ENCODE data around the gene ITPR3. TPM values are rescaled to one million over a fixed set of nuclear protein-coding genes. Genes with fewer than 3 reads are reported as not detected.

Gene ITPR3
- total RNA-seq, 1 donor from 2014 or later: 74.7 TPM

DNA sequence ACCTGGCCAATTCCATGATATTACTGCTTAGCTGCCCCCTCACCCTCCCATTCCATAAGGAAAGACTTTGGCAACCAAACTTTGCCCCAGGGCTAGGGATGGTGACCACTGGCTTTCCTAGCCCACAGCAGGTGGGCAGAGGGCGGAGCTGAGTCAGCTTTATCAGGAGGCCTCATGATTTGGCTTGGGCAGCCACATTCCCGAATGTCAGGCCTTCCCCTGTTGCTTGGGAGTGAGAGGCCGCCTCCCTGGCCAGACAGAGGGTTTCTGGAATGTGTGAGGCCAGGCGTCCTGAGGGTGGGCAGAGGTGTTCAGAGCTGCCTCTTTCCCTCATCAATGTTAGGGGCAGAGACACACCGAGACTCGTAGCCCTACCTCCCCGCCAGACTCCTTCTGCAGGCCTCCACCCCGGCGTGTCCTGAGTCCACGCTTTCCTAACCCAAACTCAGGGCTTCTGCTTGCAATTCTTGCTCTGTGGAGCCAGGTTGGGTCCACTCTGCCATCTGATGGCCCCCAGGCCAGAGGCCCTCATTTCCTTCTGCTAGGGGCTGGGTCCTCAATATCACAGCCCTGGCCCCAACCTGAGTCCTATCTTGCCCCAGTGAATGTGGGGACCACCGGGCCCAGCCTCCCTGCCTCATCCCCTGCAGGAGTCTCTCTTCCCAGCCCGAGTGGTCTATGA lies 71.1 kb downstream of the ITPR3 start:
- ATAC-seq (peak; percentile 3 to 21), DNase-seq (peak; percentile 45)
- Histone ChIP-seq H3K4me1 (peaks cover 56% of the 10 kb centered on the region), H3K27ac (peak overlapping the region; percentile 53), H3K27me3 (ENCODE audit: low read depth) (no peaks in the 10 kb centered on the region), H3K36me3 (peaks cover 99% of the 10 kb centered on the region), H3K9me3 (no peaks in the 10 kb centered on the region), H3K4me3 (no peak overlapping the region)
- intact Hi-C loops (cut with DNase I): loop anchor here (10.0 kb wide), 1 partner anchor 107 kb away; the partner anchor contains the start of gene BAK1
- TF ChIP-seq, protein P1, sequence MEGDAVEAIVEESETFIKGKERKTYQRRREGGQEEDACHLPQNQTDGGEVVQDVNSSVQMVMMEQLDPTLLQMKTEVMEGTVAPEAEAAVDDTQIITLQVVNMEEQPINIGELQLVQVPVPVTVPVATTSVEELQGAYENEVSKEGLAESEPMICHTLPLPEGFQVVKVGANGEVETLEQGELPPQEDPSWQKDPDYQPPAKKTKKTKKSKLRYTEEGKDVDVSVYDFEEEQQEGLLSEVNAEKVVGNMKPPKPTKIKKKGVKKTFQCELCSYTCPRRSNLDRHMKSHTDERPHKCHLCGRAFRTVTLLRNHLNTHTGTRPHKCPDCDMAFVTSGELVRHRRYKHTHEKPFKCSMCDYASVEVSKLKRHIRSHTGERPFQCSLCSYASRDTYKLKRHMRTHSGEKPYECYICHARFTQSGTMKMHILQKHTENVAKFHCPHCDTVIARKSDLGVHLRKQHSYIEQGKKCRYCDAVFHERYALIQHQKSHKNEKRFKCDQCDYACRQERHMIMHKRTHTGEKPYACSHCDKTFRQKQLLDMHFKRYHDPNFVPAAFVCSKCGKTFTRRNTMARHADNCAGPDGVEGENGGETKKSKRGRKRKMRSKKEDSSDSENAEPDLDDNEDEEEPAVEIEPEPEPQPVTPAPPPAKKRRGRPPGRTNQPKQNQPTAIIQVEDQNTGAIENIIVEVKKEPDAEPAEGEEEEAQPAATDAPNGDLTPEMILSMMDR (IDR thresholded peaks at IDR 0.05): no peak

DNA sequence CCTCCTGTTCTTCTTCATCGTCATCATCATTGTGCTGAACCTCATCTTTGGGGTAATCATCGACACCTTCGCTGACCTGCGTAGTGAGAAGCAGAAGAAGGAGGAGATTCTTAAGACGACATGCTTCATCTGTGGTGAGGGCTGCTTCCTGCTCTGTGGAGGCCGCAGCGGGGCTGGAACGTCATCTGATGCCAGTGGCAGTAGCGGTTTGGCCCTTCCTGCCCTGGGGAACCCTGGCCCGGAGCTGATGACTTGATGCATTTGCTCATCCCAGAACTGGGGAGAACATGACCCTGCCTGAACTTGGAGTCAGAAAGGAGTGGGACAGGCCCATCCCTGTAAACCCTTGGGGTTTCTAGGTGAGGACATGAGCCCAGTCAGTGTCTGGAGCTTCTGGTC lies 71.6 kb downstream of the ITPR3 start:
- no peaks in the 10 kb centered on the region for H3K9me3 ChIP-seq
- ATAC-seq (peak; percentile 12 to 34), DNase-seq (peak; percentile 64)
- H3K4me3 ChIP-seq: no peak overlapping the region
- H3K36me3 ChIP-seq: peaks cover 98% of the 10 kb centered on the region
- intact Hi-C loops (cut with DNase I): loop anchor here (10.0 kb wide), 1 partner anchor 108 kb away; the partner anchor contains the start of gene BAK1
- H3K4me1 ChIP-seq: peaks cover 61% of the 10 kb centered on the region
- H3K27ac ChIP-seq: peak overlapping the region; percentile 53
- H3K27me3 ChIP-seq (ENCODE audit: low read depth): no peaks in the 10 kb centered on the region
- TF ChIP-seq, protein P1 (IDR thresholded peaks at IDR 0.05): no peak

DNA sequence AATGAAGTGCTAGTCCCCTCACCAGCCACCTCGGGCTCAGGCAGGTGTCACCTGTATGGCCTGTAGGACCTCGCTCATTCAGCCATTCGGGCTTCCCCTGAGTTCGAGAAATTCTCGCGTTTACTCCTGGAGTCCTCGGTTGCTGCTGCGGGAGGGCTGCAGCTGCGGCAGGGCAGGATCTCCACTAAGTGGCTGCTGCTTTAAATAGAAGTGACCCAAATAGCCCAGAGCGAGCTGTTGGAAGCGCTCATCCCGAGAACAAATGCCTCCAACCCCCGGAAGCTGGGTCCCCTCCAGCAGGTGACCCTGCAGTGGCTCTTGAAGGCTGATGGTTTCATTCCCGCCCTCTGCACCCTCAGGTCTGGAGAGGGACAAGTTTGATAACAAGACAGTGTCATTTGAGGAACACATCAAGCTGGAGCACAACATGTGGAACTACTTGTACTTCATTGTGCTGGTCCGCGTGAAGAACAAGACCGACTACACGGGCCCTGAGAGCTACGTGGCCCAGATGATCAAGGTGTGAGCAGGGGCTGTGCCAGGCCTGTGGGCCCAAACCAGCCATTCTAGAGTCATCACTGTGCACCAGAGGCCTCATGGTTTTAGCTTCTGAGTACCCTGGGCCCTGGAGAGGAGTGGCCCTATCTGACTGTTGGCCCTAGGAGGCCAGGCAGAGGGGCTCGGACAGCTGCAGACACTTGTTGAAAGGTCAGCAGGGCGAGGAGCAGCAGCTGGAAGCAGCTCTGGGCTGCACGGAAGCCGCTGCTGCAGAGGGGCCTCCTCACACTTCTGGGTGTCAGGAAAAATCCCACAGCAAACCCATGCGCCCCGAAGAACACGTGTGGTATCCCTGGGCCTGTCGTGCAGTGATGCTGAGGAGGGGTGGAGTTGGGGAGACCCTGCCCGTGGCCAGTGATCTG lies 72.3 kb downstream of the ITPR3 start:
- peak overlapping the region; percentile 57 for H3K27ac ChIP-seq
- H3K27me3 ChIP-seq (ENCODE audit: low read depth): no peaks in the 10 kb centered on the region
- peaks cover 97% of the 10 kb centered on the region for H3K36me3 ChIP-seq
- ATAC-seq (no peak), DNase-seq (no peak)
- H3K9me3 ChIP-seq: no peaks in the 10 kb centered on the region
- H3K4me1 ChIP-seq: peaks cover 61% of the 10 kb centered on the region
- intact Hi-C loops (cut with DNase I): loop anchor here (10.0 kb wide), 1 partner anchor 109 kb away; the partner anchor contains the start of gene BAK1
- no peak overlapping the region for H3K4me3 ChIP-seq
- TF ChIP-seq, protein P1 (IDR thresholded peaks at IDR 0.05): no peak

DNA sequence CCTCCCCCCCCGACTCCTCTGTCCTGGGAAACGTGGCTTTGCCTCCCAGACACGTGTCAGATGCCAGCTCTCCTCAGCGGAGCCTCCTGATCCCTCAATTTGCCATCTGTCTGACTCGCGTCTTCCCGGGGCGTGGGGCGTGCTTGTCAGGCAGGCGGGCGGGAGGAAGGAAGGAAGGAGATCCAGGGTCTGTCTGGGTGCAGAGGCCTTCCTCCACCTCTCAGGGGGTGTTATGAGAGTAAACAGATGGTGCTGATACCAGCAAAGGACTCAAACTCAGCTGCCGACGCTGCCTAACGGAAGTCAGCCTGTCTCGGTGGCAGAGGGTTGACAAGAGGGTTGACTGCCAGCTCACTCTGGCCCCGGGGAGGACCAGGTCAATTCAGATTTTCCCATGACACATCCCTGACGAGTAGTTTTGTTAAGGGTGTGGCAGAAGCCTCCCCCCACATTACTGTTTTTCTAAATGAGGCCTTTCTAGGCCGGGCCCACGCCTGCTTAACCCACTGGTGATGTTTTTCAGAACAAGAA lies 73.3 kb downstream of the ITPR3 start:
- Histone ChIP-seq H3K36me3 (peaks cover 95% of the 10 kb centered on the region), H3K4me3 (no peak overlapping the region), H3K27me3 (ENCODE audit: low read depth) (no peaks in the 10 kb centered on the region), H3K4me1 (peaks cover 61% of the 10 kb centered on the region), H3K27ac (peak overlapping the region; percentile 57), H3K9me3 (no peaks in the 10 kb centered on the region)
- peak in 1 of 2 donors; percentile 4 for ATAC-seq
- intact Hi-C loops (cut with DNase I): loop anchor here (10.0 kb wide), 1 partner anchor 110 kb away; the partner anchor contains the start of gene BAK1
- peak; percentile 47 for DNase-seq
- TF ChIP-seq, protein P1 (IDR thresholded peaks at IDR 0.05): no peak

DNA sequence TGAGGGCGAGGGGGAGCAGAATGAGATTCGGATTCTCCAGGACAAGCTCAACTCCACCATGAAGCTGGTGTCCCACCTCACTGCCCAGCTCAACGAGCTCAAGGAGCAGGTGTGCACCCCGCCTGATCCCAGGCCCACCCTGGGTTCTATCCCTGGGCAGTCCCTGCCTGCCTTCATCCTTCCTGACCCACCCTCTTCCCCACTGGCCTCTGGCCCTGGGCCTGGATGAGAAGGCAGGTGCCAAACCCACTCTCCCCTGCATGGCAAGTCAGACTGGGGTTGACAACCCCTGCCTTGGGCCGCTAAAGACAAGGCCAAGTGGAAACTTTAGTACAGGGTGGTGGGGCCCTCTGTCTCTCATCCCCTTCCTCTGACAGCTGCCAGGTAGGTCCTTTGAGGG lies 73.9 kb downstream of the ITPR3 start:
- H3K27me3 ChIP-seq (ENCODE audit: low read depth): no peaks in the 10 kb centered on the region
- H3K9me3 ChIP-seq: no peaks in the 10 kb centered on the region
- ATAC-seq (no peak), DNase-seq (no peak)
- no peak overlapping the region for H3K4me3 ChIP-seq
- H3K4me1 ChIP-seq: peaks cover 62% of the 10 kb centered on the region
- intact Hi-C loops (cut with DNase I): loop anchor here (10.0 kb wide), 1 partner anchor 110 kb away; the partner anchor contains the start of gene BAK1
- H3K36me3 ChIP-seq: peaks cover 90% of the 10 kb centered on the region
- TF ChIP-seq, protein P1 (IDR thresholded peaks at IDR 0.05): no peak
- peak overlapping the region; percentile 57 for H3K27ac ChIP-seq

Measured in lower lobe of right lung (tissue), 2 donors.